Ishikawa (cell line): ENCODE data around the gene MCM8.

Experiments
- CEBPB ChIP-seq: IDR thresholded peaks from 2 replicates; pipeline ENCODE4 v1.6.1; 2012
- CREB1 ChIP-seq: IDR thresholded peaks from 2 replicates; pipeline ENCODE4 v1.6.1; 2012; ENCODE audit warnings: low read depth
- EGR1 ChIP-seq: IDR thresholded peaks from 2 replicates; pipeline ENCODE4 v1.6.1; 2012
- EP300 ChIP-seq: IDR thresholded peaks from 2 replicates; pipeline ENCODE4 v1.6.1; 2012; ENCODE audit warnings: borderline replicate concordance
- MAX ChIP-seq: IDR thresholded peaks from 2 replicates; pipeline ENCODE4 v1.6.1; 2012
- RAD21 ChIP-seq: IDR thresholded peaks from 2 replicates; pipeline ENCODE4 v1.6.1; 2012; ENCODE audit warnings: low read depth
- REST ChIP-seq: IDR thresholded peaks from 2 replicates; pipeline ENCODE4 v1.6.1; 2012; ENCODE audit warnings: low read depth, mild to moderate bottlenecking
- TAF1 ChIP-seq: IDR thresholded peaks from 2 replicates; pipeline ENCODE4 v1.6.1; 2012; ENCODE audit warnings: low read depth, mild to moderate bottlenecking
- TCF12 ChIP-seq: IDR thresholded peaks from 2 replicates; pipeline ENCODE4 v1.6.1; 2012; ENCODE audit warnings: low read depth
- TEAD4 ChIP-seq: IDR thresholded peaks from 2 replicates; pipeline ENCODE4 v1.6.1; 2012
- USF1 ChIP-seq: IDR thresholded peaks from 2 replicates; pipeline ENCODE4 v1.6.1; 2012
- YY1 ChIP-seq: IDR thresholded peaks from 2 replicates; pipeline ENCODE4 v1.6.1; 2012; ENCODE audit warnings: low read depth
- ZBTB7A ChIP-seq: IDR thresholded peaks from 2 replicates; pipeline ENCODE4 v1.6.1; 2012; ENCODE audit warnings: low read depth

Gene MCM8

GRCh38 chr20:5923493-5923892, 27.0 kb upstream of the MCM8 start:
- TF ChIP-seq USF1: no peak
- TF ChIP-seq MAX: no peak
- no peak for TF ChIP-seq REST
- no peak for TF ChIP-seq TEAD4
- TF ChIP-seq CREB1: no peak
- no peak for TF ChIP-seq TAF1
- TF ChIP-seq RAD21: no peak

- TF ChIP-seq CEBPB (no peak), ZBTB7A (no peak), YY1 (no peak)
Observed at GRCh38 chr20:5925551-5925950, 24.9 kb upstream of the MCM8 start.

DNA sequence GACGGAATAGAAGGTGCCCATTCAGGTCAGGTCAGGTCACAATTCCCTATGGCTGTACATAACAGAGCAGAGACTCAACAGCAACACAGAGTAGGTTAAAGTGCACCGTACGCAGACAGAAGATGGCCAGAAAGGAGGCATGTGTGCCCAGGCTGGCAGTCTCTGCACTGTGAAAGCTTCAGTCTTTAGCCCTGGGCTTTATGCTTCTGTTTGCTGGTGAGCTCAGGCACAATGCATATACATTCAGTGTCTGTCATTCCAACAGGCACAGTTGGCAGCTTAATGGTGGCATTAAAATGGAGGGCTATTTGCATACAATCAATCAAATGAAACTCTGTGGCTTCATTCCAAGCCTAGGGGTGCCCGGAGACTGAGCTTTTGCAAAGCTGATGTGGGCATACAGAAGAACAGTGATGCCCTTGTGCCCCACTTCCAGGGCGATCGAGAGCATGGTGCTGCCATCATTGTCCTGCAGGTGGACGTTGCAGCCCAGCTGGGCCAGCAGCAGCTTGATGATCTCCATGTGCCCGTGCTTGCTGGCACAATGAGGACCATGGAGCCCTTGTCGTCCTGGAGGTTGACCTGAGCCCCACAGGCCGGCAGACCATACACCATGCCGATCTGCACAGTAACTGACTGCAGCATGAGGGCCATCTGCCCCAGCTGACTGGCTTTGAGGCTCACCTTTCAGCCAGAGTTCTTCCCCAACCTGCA, 22.5 kb upstream of the MCM8 start:
- TF ChIP-seq CEBPB: no peak

DNA sequence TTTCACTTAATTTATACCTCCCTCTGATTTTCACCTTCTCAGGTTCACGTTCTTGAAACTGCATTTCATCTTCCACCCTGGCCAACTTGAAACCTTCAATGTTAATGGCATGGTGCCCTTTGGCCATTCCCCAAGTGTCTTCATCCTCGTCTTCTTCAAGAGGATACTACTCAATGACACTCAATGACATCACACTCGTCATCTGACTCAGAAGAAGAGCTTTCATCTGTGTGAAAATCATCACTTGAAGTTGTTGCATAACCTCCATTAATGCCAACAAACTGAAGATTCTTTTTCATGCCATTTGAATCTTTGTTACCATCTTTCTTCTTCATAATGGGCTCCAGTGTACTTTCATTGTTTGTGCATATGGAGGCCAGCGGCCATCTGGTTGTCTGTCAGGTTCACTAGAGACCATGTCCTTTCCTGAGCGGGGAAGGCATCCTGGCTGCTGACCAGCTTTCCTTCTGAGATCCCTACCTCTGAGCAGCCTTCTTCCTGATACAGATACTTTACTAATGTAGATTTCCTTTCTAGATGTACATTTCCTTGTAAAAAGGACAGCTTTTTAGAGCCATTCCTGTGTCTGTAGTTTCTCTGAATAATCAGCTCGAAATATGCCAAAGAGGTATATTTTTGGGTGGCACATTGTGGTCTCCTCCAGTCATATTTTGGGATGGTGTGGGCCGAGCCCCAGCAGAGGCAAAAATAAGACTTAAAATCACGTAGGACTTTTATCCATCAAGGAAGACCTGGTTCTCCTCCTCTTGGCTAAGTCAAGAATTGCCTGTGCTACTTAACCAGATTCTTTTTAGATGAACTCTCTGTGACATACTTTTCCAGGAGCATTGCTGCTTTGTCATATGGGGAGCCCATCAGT, 21.4 kb upstream of the MCM8 start:
- TF ChIP-seq EP300: no peak
- no peak for TF ChIP-seq YY1
- no peak for TF ChIP-seq CREB1
- TF ChIP-seq USF1: no peak
- TF ChIP-seq REST: no peak
- TF ChIP-seq CEBPB: no peak
- TF ChIP-seq ZBTB7A: no peak

DNA sequence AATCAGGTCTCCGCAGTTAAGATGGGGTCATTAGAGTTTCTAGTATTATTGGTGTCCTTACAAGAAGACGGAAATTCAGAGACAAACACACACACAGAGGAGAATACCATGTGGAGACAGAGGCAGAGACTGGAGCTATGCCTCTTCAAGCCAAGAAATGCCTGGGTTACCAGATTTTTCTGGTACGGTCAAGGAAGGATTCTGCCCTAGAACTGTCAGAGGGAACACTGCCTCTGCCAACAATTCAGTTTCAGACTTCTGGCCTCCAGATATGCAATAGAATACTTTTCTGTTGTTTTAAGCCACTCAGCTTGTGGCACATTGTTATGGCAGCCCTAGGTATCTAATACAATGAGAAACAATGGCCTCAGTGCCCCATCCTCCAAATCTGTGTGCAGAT, 19.0 kb upstream of the MCM8 start:
- TF ChIP-seq TCF12 (no peak), EGR1 (no peak), REST (no peak)

DNA sequence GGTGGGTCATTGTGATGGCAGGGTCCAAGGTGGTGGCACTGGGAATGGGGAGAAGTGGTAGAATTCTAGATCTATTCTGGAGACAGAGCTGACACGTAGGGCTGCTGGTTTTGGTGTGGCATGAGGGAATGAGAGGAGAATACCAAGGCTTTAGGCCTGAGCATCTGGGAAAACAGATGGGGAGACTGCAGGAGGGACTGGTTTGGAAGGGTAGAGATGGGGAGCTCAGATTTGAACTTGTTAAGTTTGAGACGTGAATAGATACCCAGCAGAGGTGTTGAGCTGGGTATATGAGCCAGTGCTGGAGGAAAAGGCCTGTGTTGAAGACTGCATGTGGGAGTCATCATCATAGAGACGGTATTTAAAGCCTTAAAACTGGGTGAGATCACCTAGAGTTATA, 17.7 kb upstream of the MCM8 start:
- TF ChIP-seq MAX: no peak
